IMR-90 (cell line): ENCODE results near the gene FMO4. TPM values are rescaled to one million over a fixed set of nuclear protein-coding genes. Genes with fewer than 3 reads are reported as not detected.

Source experiments
- ATAC-seq: fragments of 200-7000 bp; cut with Tn5 transposase; 2 replicates; pipeline ENCODE4 v1.9.1; 2020; ENCODE audit warnings: low read depth, mild to moderate bottlenecking, moderate library complexity
- BruUV-seq: library from RNA; stranded (reverse); fragments of 400-500 nt; replicated peaks from 2 replicates; lab custom pipeline; 2021; lab: Mats Ljungman, UMichigan
- CTCF ChIA-PET: fragments of 300-600 bp; formaldehyde crosslinking; extraction: SDS; loops from one replicate; lab custom pipeline; 2021; ENCODE audit warnings: antibody characterized with exemption; lab: Yijun Ruan, JAX
- POLR2A ChIA-PET: fragments of 300-600 bp; sonication (Branson Sonifier 250); formaldehyde crosslinking; loops from one replicate; lab custom pipeline; 2022; ENCODE audit warnings: antibody characterized with exemption; ENCODE audit not compliant: unreplicated experiment; lab: Charles Lee
- DNase-seq: peaks from one replicate; pipeline ENCODE4 v3.0.0; 2013
- H2AFZ ChIP-seq: replicated peaks from 2 replicates; pipeline ENCODE3; 2013; ENCODE audit warnings: low read length, mild to moderate bottlenecking; ENCODE audit not compliant: poor library complexity
- H2AK5ac ChIP-seq: 2 replicates; pipeline ENCODE4 v1.6.1; 2013; ENCODE audit warnings: low read depth, low read length, inconsistent platforms
- H2AK9ac ChIP-seq: replicated peaks from 2 replicates; pipeline ENCODE3; 2013; ENCODE audit warnings: mild to moderate bottlenecking, low read depth, low read length, moderate library complexity; ENCODE audit not compliant: poor library complexity
- H2BK120ac ChIP-seq: 2 replicates; pipeline ENCODE4 v1.6.1; 2013; ENCODE audit warnings: low read depth, low read length, inconsistent platforms
- H2BK15ac ChIP-seq: 3 replicates; pipeline ENCODE4 v1.6.1; 2013; ENCODE audit warnings: low read depth, low read length, inconsistent platforms
- H2BK20ac ChIP-seq: 2 replicates; pipeline ENCODE4 v1.6.1; 2013; ENCODE audit warnings: low read depth, mild to moderate bottlenecking, inconsistent platforms, low read length, moderate library complexity
- H2BK5ac ChIP-seq: 2 replicates; pipeline ENCODE4 v1.6.1; 2013; ENCODE audit warnings: mild to moderate bottlenecking, low read depth, low read length, inconsistent platforms; ENCODE audit not compliant: poor library complexity, severe bottlenecking
- H3K14ac ChIP-seq: replicated peaks from 2 replicates; pipeline ENCODE4 v1.6.1; 2013; ENCODE audit warnings: low read depth, low read length, inconsistent platforms
- H3K18ac ChIP-seq: 2 replicates; pipeline ENCODE4 v1.6.1; 2013; ENCODE audit warnings: low read depth, low read length, control low read depth
- H3K23ac ChIP-seq: 2 replicates; pipeline ENCODE4 v1.6.1; 2013; ENCODE audit warnings: low read depth, low read length, inconsistent platforms
- H3K27ac ChIP-seq: 2 replicates; pipeline ENCODE4 v1.5.1; 2013; ENCODE audit warnings: mild to moderate bottlenecking, control low read depth, low read length; ENCODE audit not compliant: insufficient read depth
- H3K27me3 ChIP-seq: 2 replicates; pipeline ENCODE4 v1.6.1; 2013; ENCODE audit warnings: low read length; ENCODE audit not compliant: control insufficient read depth, insufficient read depth
- H3K36me3 ChIP-seq: 2 replicates; pipeline ENCODE4 v1.6.1; 2013; ENCODE audit warnings: low read length, mixed read lengths; ENCODE audit not compliant: control insufficient read depth, insufficient read depth
- H3K4ac ChIP-seq: 2 replicates; pipeline ENCODE4 v1.6.1; 2013; ENCODE audit warnings: low read depth, low read length, inconsistent platforms
- H3K4me1 ChIP-seq: 2 replicates; pipeline ENCODE4 v1.6.1; 2013; ENCODE audit warnings: low read length, mixed read lengths; ENCODE audit not compliant: control insufficient read depth, insufficient read depth
- H3K4me2 ChIP-seq: 2 replicates; pipeline ENCODE4 v1.6.1; 2013; ENCODE audit warnings: low read depth, mild to moderate bottlenecking, control low read depth, low read length, moderate library complexity
- H3K4me3 ChIP-seq: 2 replicates; pipeline ENCODE4 v1.5.1; 2013; ENCODE audit warnings: low read depth, mild to moderate bottlenecking, control low read depth, low read length, moderate library complexity; ENCODE audit not compliant: insufficient read depth
- H3K56ac ChIP-seq: 2 replicates; pipeline ENCODE4 v1.6.1; 2013; ENCODE audit warnings: low read length, inconsistent platforms; ENCODE audit not compliant: insufficient read depth; ENCODE audit errors: extremely low read depth
- H3K79me1 ChIP-seq, 2 experiments: 2 replicates each; pipeline ENCODE4 v1.6.1; 2013; ENCODE audit warnings: low read length in 2 of 2, inconsistent platforms in 1 of 2, low read depth in 1 of 2
- H3K9ac ChIP-seq: 2 replicates; pipeline ENCODE4 v1.6.1; 2013; ENCODE audit warnings: low read depth, low read length, control low read depth
- H3K9me1 ChIP-seq: 2 replicates; pipeline ENCODE4 v1.6.1; 2013; ENCODE audit warnings: low read length, inconsistent platforms; ENCODE audit not compliant: insufficient read depth
- H3K9me3 ChIP-seq: 2 replicates; pipeline ENCODE4 v1.6.1; 2013; ENCODE audit warnings: low read length; ENCODE audit not compliant: control insufficient read depth, insufficient read depth
- H4K20me1 ChIP-seq: 2 replicates; pipeline ENCODE4 v1.6.1; 2013; ENCODE audit warnings: low read length, inconsistent platforms; ENCODE audit not compliant: insufficient read depth
- H4K5ac ChIP-seq: 2 replicates; pipeline ENCODE4 v1.6.1; 2013; ENCODE audit warnings: mild to moderate bottlenecking, low read depth, low read length, control low read depth
- H4K8ac ChIP-seq, 2 experiments: 2 replicates each; pipeline ENCODE4 v1.6.1; 2013; ENCODE audit warnings: low read depth in 2 of 2, low read length in 2 of 2, control low read depth in 1 of 2, inconsistent platforms in 1 of 2
- H4K91ac ChIP-seq: 2 replicates; pipeline ENCODE4 v1.6.1; 2013; ENCODE audit warnings: low read depth, low read length, inconsistent platforms; ENCODE audit not compliant: insufficient read depth
- POLR2A ChIP-seq: IDR thresholded peaks from 2 replicates; pipeline ENCODE4 v1.6.1; 2012; ENCODE audit warnings: mild to moderate bottlenecking, low read depth, low read length
- RFX5 ChIP-seq: IDR thresholded peaks from 2 replicates; pipeline ENCODE4 v1.8.0; 2012; ENCODE audit warnings: low read depth, mild to moderate bottlenecking, low read length, moderate library complexity
- WGBS, 2 experiments: methylation state at CpG; one replicate each; pipeline versions ENCODE4 v1.1.5 to v1.1.7; 2013; ENCODE audit warnings: missing lambda C conversion rate in 2 of 2; ENCODE audit not compliant: insufficient read length in 1 of 2; ENCODE audit errors: extremely low coverage in 2 of 2; 5-methylcytosine and 5-hydroxymethylcytosine counted together
- dilution Hi-C: fragments of 300-500 bp; cut with HindIII; formaldehyde crosslinking; loops from one replicate; pipeline ENCODE4 v1.14.3; 2018; ENCODE audit warnings: low sequenced_read_pairs; ENCODE audit not compliant: unreplicated experiment
- in situ Hi-C: fragments of 300-500 bp; cut with MboI; formaldehyde crosslinking; loops from 3 replicates; pipeline ENCODE4 v1.14.3; 2019; ENCODE audit warnings: low sequenced_read_pairs, inconsistent platforms, mixed read lengths
- intact Hi-C: fragments of 100-400 bp; cut with micrococcal nuclease; formaldehyde crosslinking; loops from 2 replicates; pipeline ENCODE4 v1.10.0; 2022
- polyA plus RNA-seq, 3 experiments: library from polyadenylated mRNA; depleted of rRNA; stranded (reverse); fragments of >200 nt; gene quantifications; 2 replicates each; pipeline ENCODE4 v1.2.3, GENCODE V29; 2012; ENCODE audit warnings: low replicate concordance in 1 of 3
- total RNA-seq: library from RNA; depleted of rRNA; stranded (reverse); fragments of >200 nt; gene quantifications from 2 replicates; pipeline ENCODE4 v1.2.3, GENCODE V29; 2012

FMO4 gene
- total and polyA plus RNA-seq, 2 of the 4 experiments (the other 2 are of a cell fraction): 0.36 to 0.55 TPM

GRCh38 chr1:171280599-171280998, 33.4 kb upstream of the FMO4 start:
- WGBS, 2 experiments: no CpG with 5 or more reads among the region's 7 CpGs
- Histone ChIP-seq H3K79me1 (no peaks in the 10 kb centered on the region), H4K8ac (no peak overlapping the region), H2AK9ac (no peak overlapping the region), H3K9ac (no peak overlapping the region), H2BK20ac (no peak overlapping the region), H3K36me3 (no peaks in the 10 kb centered on the region), H4K20me1 (no peaks in the 10 kb centered on the region), H3K4me1 (no peaks in the 10 kb centered on the region), H3K14ac (no peak overlapping the region), H2BK120ac (no peak overlapping the region), H3K27me3 (no peaks in the 10 kb centered on the region; the same call in 1 of the 2 replicates), H3K27ac (no peak overlapping the region), H3K56ac (no peak overlapping the region), H2AFZ (no peak overlapping the region), H3K9me1 (no peaks in the 10 kb centered on the region), H3K4me3 (no peak overlapping the region), H2BK15ac (no peak overlapping the region), H4K5ac (no peak overlapping the region), H3K23ac (no peak overlapping the region), H3K4me2 (no peak overlapping the region), H4K91ac (no peak overlapping the region), H3K9me3 (no peaks in the 10 kb centered on the region), H2AK5ac (no peak overlapping the region), H3K4ac (no peak overlapping the region), H3K18ac (no peak overlapping the region), H2BK5ac (no peak overlapping the region)
- BruUV-seq: no TSS peak
- in situ Hi-C loops: no loop called here
- no peak for TF ChIP-seq RFX5
- TF ChIP-seq POLR2A: no peak
- POLR2A ChIA-PET: no interaction called here
- intact Hi-C loops: no loop called here
- no peak for ATAC-seq
- no peak for DNase-seq
- dilution Hi-C loops: no loop called here
- CTCF ChIA-PET: no interaction called here
